ENCODE measurements around the gene BOC. TPM values are rescaled to one million over a fixed set of nuclear protein-coding genes. Genes with fewer than 3 reads are reported as not detected.

BOC gene
- total and polyA plus RNA-seq, 2 donors from 2014 or later: 6.1 to 22.2 TPM

GRCh38 chr3:113173102-113173501 lies 38.3 kb upstream of the BOC start:
- Histone ChIP-seq H3K9ac (ENCODE audit: low read length in 3 of 3) (no peak overlapping the region), H3K4me3 (ENCODE audit: low read length in 3 of 3) (no peak overlapping the region), H3K9me3 (ENCODE audit: control insufficient read depth in 2 of 3, insufficient read depth in 1 of 3, low read length in 3 of 3) (no peaks in the 10 kb centered on the region), H3K27me3 (ENCODE audit: control insufficient read depth, insufficient read depth, low read length) (no peaks in the 10 kb centered on the region), H3K36me3 (ENCODE audit: control insufficient read depth in 2 of 3, insufficient read depth in 3 of 3, low read length in 3 of 3) (no peaks in the 10 kb centered on the region), H3K27ac (ENCODE audit: low read depth in 2 of 2, low read length in 2 of 2) (no peak overlapping the region), H3K4me1 (ENCODE audit: control insufficient read depth in 2 of 3, insufficient read depth in 2 of 3, low read depth in 1 of 3, low read length in 3 of 3) (peaks cover 0 to 5% (median 0%) of the 10 kb centered on the region in 3 donors)
- DNase-seq: no peak
- intact Hi-C loops (cut with DNase I): no loop called here
- FAIRE-seq: no peak
- no peak for TF ChIP-seq CTCF (IDR thresholded peaks at IDR 0.05; ENCODE audit: borderline replicate concordance, extremely low read depth, insufficient read depth)

- intact Hi-C loops (cut with DNase I): no loop called here
- H3K9me3 ChIP-seq (ENCODE audit: control insufficient read depth in 2 of 3, insufficient read depth in 1 of 3, low read length in 3 of 3): no peaks in the 10 kb centered on the region
- DNase-seq (no peak), FAIRE-seq (no peak)
- TF ChIP-seq CTCF (IDR thresholded peaks at IDR 0.05; ENCODE audit: borderline replicate concordance, extremely low read depth, insufficient read depth): no peak
- no peak overlapping the region for H3K27ac ChIP-seq (ENCODE audit: low read depth in 2 of 2, low read length in 2 of 2)
- no peaks in the 10 kb centered on the region for H3K36me3 ChIP-seq (ENCODE audit: control insufficient read depth in 2 of 3, insufficient read depth in 3 of 3, low read length in 3 of 3)
- H3K9ac ChIP-seq (ENCODE audit: low read length in 3 of 3): no peak overlapping the region
- H3K4me1 ChIP-seq (ENCODE audit: control insufficient read depth in 2 of 3, insufficient read depth in 2 of 3, low read depth in 1 of 3, low read length in 3 of 3): peaks cover 0 to 5% (median 0%) of the 10 kb centered on the region in 3 donors
- H3K4me3 ChIP-seq (ENCODE audit: low read length in 3 of 3): no peak overlapping the region
- H3K27me3 ChIP-seq (ENCODE audit: control insufficient read depth, insufficient read depth, low read length): no peaks in the 10 kb centered on the region
Measured at GRCh38 chr3:113174304-113174703, 37.1 kb upstream of the BOC start.

GRCh38 chr3:113174801-113175485 lies 36.4 kb upstream of the BOC start:
- no peaks in the 10 kb centered on the region for H3K9me3 ChIP-seq (ENCODE audit: control insufficient read depth in 2 of 3, insufficient read depth in 1 of 3, low read length in 3 of 3)
- intact Hi-C loops (cut with DNase I): no loop called here
- no peaks in the 10 kb centered on the region for H3K36me3 ChIP-seq (ENCODE audit: control insufficient read depth in 2 of 3, insufficient read depth in 3 of 3, low read length in 3 of 3)
- TF ChIP-seq CTCF (IDR thresholded peaks at IDR 0.05; ENCODE audit: borderline replicate concordance, extremely low read depth, insufficient read depth): no peak
- no peak overlapping the region for H3K4me3 ChIP-seq (ENCODE audit: low read length in 3 of 3)
- H3K4me1 ChIP-seq (ENCODE audit: control insufficient read depth in 2 of 3, insufficient read depth in 2 of 3, low read depth in 1 of 3, low read length in 3 of 3): peaks cover 0 to 2% (median 0%) of the 10 kb centered on the region in 3 donors
- no peaks in the 10 kb centered on the region for H3K27me3 ChIP-seq (ENCODE audit: control insufficient read depth, insufficient read depth, low read length)
- H3K27ac ChIP-seq (ENCODE audit: low read depth in 2 of 2, low read length in 2 of 2): no peak overlapping the region
- DNase-seq (no peak), FAIRE-seq (no peak)
- H3K9ac ChIP-seq (ENCODE audit: low read length in 3 of 3): no peak overlapping the region

- no peak for FAIRE-seq
Measured at GRCh38 chr3:113177526-113177925, 33.8 kb upstream of the BOC start.

More at GRCh38 chr3:113177526-113177925, 33.8 kb upstream of the BOC start:
- Histone ChIP-seq H3K27ac (ENCODE audit: low read depth in 2 of 2, low read length in 2 of 2) (no peak overlapping the region), H3K27me3 (ENCODE audit: control insufficient read depth, insufficient read depth, low read length) (no peaks in the 10 kb centered on the region), H3K4me1 (ENCODE audit: control insufficient read depth in 2 of 3, insufficient read depth in 2 of 3, low read depth in 1 of 3, low read length in 3 of 3) (no peaks in the 10 kb centered on the region), H3K9me3 (ENCODE audit: control insufficient read depth in 2 of 3, insufficient read depth in 1 of 3, low read length in 3 of 3) (no peaks in the 10 kb centered on the region), H3K36me3 (ENCODE audit: control insufficient read depth in 2 of 3, insufficient read depth in 3 of 3, low read length in 3 of 3) (no peaks in the 10 kb centered on the region), H3K4me3 (ENCODE audit: low read length in 3 of 3) (no peak overlapping the region), H3K9ac (ENCODE audit: low read length in 3 of 3) (no peak overlapping the region)
- intact Hi-C loops (cut with DNase I): no loop called here
- TF ChIP-seq CTCF (IDR thresholded peaks at IDR 0.05; ENCODE audit: borderline replicate concordance, extremely low read depth, insufficient read depth): no peak
- DNase-seq: no peak

Measured in kidney (tissue), 14 donors.